Upper lobe of left lung (tissue), 4 donors: Measurements from ENCODE around the gene MYRF.

Experiments used
- CTCF ChIP-seq, 6 experiments: fragments of 450-650 bp in 4 of 6; fragments of 200-600 bp in 2 of 6; sonication (generic) in 2 of 6; IDR thresholded peaks; one replicate each; pipeline ENCODE4 v1.5.1; 2016 to 2019; ENCODE audit warnings: antibody characterized with exemption in 6 of 6
- EP300 ChIP-seq, 4 donors: sonication (generic); formaldehyde crosslinking; IDR thresholded peaks; one replicate each; pipeline ENCODE4 v1.5.1; 2017; ENCODE audit warnings: antibody characterized with exemption in 4 of 4, control low read depth in 2 of 4
- POLR2A ChIP-seq, 4 donors: fragments of 450-650 bp; IDR thresholded peaks; one replicate each; pipeline ENCODE4 v1.5.1; 2016 to 2017; ENCODE audit warnings: antibody characterized with exemption in 4 of 4, mild to moderate bottlenecking in 2 of 4
- POLR2AphosphoS5 ChIP-seq, 2 donors: sonication (generic); formaldehyde crosslinking; IDR thresholded peaks; one replicate each; pipeline ENCODE4 v1.5.1; 2017; ENCODE audit warnings: antibody characterized with exemption in 2 of 2

- no peak for TF ChIP-seq CTCF (IDR thresholded peaks at IDR 0.05)
- TF ChIP-seq POLR2A (IDR thresholded peaks at IDR 0.05): no peak
- TF ChIP-seq EP300 (IDR thresholded peaks at IDR 0.05): no peak
- no peak for TF ChIP-seq POLR2AphosphoS5 (IDR thresholded peaks at IDR 0.05)
Observed at GRCh38 chr11:61709110-61709509, 43.3 kb upstream of the MYRF start.
